Gastroesophageal sphincter (tissue), 3 donors: ENCODE measurements around the gene STARD13.

Experiments
- EP300 ChIP-seq: sonication (generic); formaldehyde crosslinking; IDR thresholded peaks from one replicate; pipeline ENCODE4 v1.6.1; 2017; ENCODE audit warnings: antibody characterized with exemption, mild to moderate bottlenecking
- POLR2A ChIP-seq, 2 donors: fragments of 450-650 bp; IDR thresholded peaks; one replicate each; pipeline ENCODE4 v1.6.1; 2017; ENCODE audit warnings: antibody characterized with exemption in 2 of 2, mild to moderate bottlenecking in 2 of 2, moderate library complexity in 1 of 2
- POLR2AphosphoS5 ChIP-seq: sonication (generic); formaldehyde crosslinking; IDR thresholded peaks from one replicate; pipeline ENCODE4 v1.6.1; 2017; ENCODE audit warnings: antibody characterized with exemption
- TF ChIP-seq, protein P1 (sequence below), 4 experiments: fragments of 200-600 bp in 2 of 4; fragments of 450-650 bp in 2 of 4; sonication (generic) in 1 of 4; IDR thresholded peaks; one replicate each; pipeline ENCODE4 v1.5.1; 2017 to 2019; ENCODE audit warnings: antibody characterized with exemption in 4 of 4, mild to moderate bottlenecking in 2 of 4, moderate library complexity in 2 of 4

DNA sequence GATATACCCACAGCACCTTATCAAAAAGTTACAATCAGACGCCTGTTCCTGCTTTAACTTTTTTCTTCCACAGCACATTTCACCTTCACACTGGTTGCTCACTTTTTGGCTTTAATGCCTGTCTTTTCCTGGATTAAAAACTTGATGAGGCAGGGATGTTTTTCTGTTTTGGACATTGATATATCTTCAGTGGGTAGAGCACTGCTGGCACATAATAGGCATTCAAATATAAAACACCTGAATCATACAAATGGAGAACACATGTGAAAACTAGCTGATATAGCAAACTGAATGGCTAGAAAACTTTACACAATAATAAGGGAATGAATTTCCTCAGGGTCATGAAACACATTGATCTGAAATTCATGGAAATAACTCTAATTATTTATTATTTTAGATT lies 65.6 kb downstream of the STARD13 start:
- TF ChIP-seq, protein P1, sequence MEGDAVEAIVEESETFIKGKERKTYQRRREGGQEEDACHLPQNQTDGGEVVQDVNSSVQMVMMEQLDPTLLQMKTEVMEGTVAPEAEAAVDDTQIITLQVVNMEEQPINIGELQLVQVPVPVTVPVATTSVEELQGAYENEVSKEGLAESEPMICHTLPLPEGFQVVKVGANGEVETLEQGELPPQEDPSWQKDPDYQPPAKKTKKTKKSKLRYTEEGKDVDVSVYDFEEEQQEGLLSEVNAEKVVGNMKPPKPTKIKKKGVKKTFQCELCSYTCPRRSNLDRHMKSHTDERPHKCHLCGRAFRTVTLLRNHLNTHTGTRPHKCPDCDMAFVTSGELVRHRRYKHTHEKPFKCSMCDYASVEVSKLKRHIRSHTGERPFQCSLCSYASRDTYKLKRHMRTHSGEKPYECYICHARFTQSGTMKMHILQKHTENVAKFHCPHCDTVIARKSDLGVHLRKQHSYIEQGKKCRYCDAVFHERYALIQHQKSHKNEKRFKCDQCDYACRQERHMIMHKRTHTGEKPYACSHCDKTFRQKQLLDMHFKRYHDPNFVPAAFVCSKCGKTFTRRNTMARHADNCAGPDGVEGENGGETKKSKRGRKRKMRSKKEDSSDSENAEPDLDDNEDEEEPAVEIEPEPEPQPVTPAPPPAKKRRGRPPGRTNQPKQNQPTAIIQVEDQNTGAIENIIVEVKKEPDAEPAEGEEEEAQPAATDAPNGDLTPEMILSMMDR (IDR thresholded peaks at IDR 0.05), result no peak
- TF ChIP-seq POLR2AphosphoS5 (no peak), POLR2A (IDR thresholded peaks at IDR 0.05) (no peak), EP300 (no peak)
